22Rv1 (cell line): ENCODE results near the gene SMTNL2.

Experiments
- CTCF ChIP-seq: fragments of 450-650 bp; IDR thresholded peaks from 2 replicates; pipeline ENCODE4 v1.5.1; 2017; ENCODE audit warnings: mild to moderate bottlenecking
- ZFX ChIP-seq: fragments of 450-650 bp; IDR thresholded peaks from 2 replicates; pipeline ENCODE4 v1.6.1; 2017; ENCODE audit warnings: antibody characterized with exemption, borderline replicate concordance

- TF ChIP-seq CTCF (no peak), ZFX (no peak)
Observed at GRCh38 chr17:4540687-4541327, 43.5 kb upstream of the SMTNL2 start.
